Vagina (tissue), 2 donors: ENCODE results near the gene CTNNA3.

Experiments used
- CTCF ChIP-seq, 3 experiments: fragments of 450-650 bp in 2 of 3; fragments of 200-600 bp in 1 of 3; sonication (generic) in 1 of 3; IDR thresholded peaks; one replicate each; pipeline ENCODE4 v1.5.1; 2017 to 2019; ENCODE audit warnings: antibody characterized with exemption in 3 of 3, mild to moderate bottlenecking in 2 of 3, moderate library complexity in 2 of 3
- POLR2A ChIP-seq, 2 donors: fragments of 450-650 bp; IDR thresholded peaks; one replicate each; pipeline ENCODE4 v1.6.1; 2017; ENCODE audit warnings: antibody characterized with exemption in 2 of 2, mild to moderate bottlenecking in 2 of 2, moderate library complexity in 2 of 2
- POLR2AphosphoS5 ChIP-seq, 2 donors: sonication (generic); formaldehyde crosslinking; IDR thresholded peaks; one replicate each; pipeline ENCODE4 v1.9.0; 2017; ENCODE audit warnings: antibody characterized with exemption in 2 of 2, mild to moderate bottlenecking in 2 of 2, low read depth in 1 of 2; ENCODE audit not compliant: insufficient read depth in 1 of 2

DNA sequence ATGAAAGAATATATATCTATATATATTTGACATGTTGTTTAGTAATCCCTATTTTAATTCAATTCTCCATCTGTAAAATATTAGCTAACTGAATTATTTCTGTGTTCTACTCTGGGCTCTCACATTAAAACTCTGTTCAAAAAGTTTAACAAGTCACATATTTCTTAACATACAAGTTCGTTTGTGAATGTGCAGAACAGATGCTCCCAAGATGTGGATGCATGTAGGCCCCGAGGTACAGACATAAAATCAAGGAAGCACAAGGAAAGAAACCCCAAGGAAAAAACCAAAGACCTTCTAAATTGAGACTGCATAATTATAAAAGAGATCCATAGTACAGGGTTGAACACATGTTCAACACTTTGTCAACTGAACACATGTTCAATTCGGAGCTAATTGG is 595.0 kb downstream of the CTNNA3 start:
- TF ChIP-seq POLR2AphosphoS5 (IDR thresholded peaks at IDR 0.05; ENCODE audit: insufficient read depth in 1 of 2, low read depth in 1 of 2) (no peak), POLR2A (IDR thresholded peaks at IDR 0.05) (no peak), CTCF (IDR thresholded peaks at IDR 0.05) (no peak)
